Cortex of kidney (tissue), 1 donor: ENCODE results near the gene TOR3A.
"Not testable (repeated sequence)": the region's sequence is repeated elsewhere in the genome, so short reads cannot be mapped to it uniquely, and the experiment has no call there.

Source experiments
- DNase-seq: peaks from one replicate; lab custom pipeline; 2025; lab: John Stamatoyannopoulos, UW

TOR3A gene

GRCh38 chr1:179107706-179108629 is 26.1 kb downstream of the TOR3A start:
- no peak for DNase-seq

DNA sequence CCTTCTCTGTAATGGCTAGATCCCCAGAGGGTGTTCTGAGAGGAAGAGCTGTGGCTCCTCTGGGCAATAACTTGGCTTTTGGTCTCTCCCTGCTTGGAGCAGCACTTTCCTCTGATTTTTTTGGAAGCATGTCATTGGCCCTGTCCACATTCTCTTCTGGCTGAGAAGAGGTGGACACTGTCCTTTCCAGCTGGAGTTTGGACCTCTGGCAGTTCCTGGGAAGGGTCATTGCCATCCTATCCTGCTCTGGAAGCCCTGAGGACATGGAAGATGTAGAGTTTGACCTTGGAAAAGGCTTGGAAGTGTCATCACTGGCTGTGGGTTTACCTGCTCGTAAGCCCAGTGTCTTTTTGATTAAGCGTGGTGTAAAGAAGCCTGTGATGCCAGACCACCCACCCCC is 26.8 kb downstream of the TOR3A start:
- DNase-seq, result no peak

- DNase-seq, result no peak
These were observed 33.3 kb downstream of the TOR3A start for GRCh38 chr1:179115181-179115580.

GRCh38 chr1:179119513-179119912 is 37.6 kb downstream of the TOR3A start:
- DNase-seq, result no peak

DNA sequence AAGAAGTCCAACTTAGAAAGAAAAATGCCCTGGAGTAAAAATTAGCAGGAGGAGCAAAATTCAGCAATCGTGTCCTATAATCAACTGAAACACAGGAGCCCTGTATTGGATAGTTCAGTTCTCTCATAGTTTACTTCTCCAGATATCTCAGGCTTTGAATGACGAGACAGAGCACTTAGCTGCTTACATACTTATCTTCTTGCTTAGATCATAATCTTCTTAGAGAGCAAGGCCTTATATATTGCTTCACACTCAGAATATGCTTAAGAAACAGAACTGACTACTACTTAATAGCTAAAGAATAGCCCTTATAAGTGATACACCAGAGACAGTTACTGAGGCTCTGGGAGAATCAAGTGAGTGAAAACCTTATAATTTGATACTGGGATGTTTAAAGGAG is 38.9 kb downstream of the TOR3A start:
- no peak for DNase-seq

DNA sequence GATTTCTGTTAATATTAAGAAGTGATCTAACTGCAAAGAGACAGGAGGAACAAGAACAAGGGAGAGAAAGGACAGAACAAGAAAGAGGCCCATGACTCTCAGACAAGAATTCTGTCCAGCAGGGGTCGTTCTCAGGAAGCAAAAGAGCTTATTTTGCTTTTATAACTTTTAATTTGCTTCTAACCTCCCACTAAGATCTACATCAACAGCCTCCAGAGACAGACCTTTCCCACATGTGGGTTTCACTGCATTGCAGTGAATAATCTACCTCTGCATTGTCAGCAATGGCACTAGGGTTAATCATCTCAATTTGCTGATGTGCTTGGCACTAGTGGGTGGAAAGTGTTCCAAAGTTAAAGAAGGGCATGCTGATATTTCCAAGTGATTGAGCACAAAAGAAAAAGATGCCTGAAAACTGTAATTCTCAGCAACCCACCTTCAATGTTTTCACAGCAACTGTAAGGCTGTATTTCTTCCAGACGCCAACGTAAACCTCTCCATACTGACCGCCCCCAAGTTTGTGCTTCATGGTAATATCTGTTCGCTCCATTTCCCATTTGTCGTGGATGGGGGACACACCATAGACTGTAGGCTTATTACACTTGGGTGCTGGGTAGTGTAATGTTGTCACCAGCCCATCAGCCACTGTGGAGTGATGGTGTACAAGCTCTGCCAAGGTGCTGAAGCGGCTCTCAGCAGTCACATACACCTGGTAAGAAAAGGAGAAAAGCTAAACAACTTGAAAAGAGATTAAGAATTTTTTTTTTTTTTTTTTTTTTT is 39.5 kb downstream of the TOR3A start:
- DNase-seq, result no peak

GRCh38 chr1:179124873-179125272 is 43.0 kb downstream of the TOR3A start:
- no peak for DNase-seq

DNA sequence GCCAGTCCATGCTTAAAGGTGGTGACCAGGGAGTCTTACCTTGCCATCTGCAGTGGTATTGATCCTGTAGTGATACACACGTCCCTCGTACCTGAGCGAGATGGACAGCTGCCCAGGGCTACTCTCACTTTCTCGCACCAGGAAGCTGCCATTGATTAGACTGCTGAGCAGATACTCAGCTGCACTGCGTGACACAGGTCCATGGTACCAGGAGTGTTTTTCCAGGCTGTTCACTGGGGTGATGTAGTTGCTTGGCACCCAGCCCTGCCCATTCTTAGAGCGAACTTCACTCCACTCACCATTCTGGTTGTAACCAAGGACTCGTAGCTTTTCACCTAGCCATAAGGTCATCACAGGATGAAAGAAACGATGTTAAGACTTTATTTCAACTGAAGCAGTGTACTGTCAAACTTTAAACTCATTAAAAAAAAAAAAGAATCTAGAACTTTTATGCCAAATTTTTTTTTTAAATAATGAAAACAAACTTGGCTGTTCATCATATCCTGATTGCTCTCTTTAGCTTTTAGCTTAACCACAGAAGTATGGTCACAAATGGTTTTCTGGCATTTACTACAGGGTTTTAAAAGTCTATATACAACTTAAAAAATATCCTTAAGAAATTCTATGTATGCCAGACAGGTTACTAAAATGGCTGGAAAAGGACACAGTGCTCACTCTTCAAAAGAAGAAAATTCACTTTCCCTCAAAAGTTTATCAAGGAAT is 44.6 kb downstream of the TOR3A start:
- DNase-seq, result no peak

DNA sequence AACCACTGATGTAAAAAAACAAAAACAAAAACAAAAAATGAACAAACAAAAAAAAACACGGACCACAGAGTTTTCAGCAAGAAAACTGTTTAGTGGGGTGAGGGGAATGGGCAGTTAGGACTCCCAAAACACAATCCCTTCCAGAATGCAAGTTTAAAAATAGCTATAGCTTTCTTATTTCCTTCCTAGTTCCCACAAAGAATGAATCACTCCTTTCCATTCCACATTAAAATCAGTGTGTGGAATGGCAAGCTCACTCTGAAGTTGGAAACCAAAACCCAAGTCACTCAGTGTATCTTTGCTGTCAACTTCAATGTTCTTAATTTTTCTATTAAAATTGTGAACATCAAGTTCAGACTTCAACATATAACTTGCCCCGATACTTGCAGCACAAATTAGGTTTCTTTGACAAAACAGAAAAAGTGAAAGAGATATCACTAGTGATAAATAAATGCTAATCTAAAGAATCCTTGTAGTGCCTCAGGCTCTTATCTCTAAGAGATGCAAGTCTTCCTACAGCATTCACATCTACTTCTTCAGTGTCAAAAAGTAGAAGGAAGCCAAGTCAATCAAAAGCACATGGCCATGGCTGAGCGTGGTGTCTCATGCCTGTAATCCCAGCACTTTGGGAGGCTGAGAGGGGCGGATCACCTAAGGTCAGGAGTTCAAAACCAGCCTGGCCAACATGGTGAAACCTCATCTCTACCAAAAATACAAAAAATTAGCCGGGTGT is 45.5 kb downstream of the TOR3A start:
- no peak for DNase-seq

- no peak for DNase-seq
These were observed 46.6 kb downstream of the TOR3A start for GRCh38 chr1:179128520-179128919.

GRCh38 chr1:179129702-179130473 is 48.0 kb downstream of the TOR3A start:
- DNase-seq, result no peak

GRCh38 chr1:179135168-179135567 is 53.3 kb downstream of the TOR3A start:
- DNase-seq, result not testable (repeated sequence)

- not testable (repeated sequence) for DNase-seq
These were observed 53.8 kb downstream of the TOR3A start for GRCh38 chr1:179135707-179136106.

DNA sequence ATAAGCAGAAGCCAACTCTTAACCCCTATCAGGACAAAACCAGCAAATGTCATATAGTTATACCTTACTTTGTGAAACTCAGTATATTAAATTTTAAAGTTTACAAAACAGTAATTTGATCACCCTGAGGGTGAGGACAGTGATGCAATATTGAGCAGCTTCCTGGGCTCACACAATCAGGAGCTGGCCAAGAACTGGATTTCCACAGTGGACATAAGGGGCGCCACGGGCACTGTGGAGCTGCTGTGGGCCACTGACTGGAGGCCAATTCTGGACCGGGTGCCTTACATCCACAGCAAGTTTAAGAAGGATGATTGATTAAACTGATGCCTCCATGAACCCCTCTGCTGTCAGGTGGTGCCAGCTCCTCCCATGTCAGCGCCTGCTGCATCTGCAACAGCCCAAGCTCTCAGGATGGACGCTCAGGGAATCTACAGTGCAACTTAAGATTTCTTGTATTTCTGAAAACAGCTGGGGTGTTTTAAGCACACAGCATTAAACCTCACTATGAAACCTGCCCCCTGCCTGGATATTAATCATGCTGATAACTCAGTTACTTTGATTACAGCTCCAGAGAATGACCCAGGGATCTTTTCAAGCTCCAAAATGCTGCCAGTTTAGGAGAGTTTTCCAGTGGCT is 55.9 kb downstream of the TOR3A start:
- DNase-seq, result no peak

GRCh38 chr1:179138755-179139154 is 56.9 kb downstream of the TOR3A start:
- DNase-seq, result not testable (repeated sequence)

DNA sequence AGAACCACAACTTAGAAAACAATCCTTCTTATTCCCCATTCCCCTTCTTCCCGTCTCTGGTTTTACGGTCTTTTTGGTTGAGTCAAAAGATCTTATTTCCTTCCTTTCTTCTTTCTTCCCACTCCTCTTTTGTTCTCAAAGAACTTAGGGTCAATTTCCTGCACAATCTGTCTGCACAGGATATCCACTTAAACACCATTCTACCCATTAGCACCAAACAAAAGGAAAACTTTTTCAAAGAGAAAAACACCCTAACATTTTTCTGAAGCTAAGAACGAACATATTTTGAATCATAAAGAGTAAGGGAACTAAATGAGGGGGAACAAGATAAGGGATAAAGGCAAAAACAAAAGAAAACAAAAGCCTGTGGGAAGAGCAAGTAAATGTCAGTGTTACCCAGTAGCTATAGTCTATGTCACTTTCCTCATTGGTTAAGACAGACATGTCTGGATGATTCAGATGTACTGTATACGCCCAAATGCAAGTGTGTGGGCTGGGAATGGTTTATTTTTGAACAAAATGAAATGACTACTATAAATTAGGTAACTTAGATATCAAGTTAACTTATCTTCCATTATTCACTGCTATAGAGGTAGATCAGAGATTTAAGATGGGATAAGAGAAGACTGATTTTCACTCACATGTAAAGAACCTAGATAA is 59.9 kb downstream of the TOR3A start:
- DNase-seq, result no peak

DNA sequence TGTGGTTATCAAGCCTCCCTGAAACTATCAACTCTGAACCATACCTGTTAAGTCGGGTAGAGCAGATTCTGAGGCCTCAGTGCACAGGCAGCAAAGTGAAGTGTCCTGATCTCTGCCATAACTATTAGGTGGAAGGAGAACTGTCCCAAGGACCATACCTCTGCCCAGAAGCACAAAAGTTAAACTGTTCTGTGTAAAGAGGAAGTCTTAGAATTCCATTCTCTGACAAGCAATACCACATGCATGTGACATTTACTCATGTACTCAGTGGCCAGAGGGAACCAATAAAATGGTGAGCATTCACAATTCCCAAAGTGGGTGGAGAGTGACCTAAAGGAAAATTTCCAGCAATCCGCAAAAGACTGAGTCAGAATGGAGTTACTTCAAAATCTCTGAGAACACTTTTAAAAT is 61.0 kb downstream of the TOR3A start:
- DNase-seq, result no peak

DNA sequence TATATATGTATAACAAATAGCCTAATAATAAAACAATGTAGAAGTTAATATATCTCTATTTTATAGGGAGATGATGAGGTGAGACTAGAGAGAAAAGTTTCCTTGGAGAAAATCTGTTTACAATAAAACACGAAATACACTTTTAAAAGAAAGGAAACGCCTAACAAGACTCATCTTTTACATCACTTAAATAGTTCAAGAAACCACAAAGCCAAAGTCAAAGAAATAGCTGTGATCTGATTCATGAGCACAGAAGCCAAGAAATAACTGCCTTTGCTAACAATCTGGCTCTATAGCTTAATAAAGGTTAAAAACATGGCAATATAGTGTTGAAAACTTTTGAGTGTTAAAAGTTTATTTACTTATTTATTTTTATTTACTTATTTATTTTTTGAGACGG is 61.5 kb downstream of the TOR3A start:
- DNase-seq, result no peak

DNA sequence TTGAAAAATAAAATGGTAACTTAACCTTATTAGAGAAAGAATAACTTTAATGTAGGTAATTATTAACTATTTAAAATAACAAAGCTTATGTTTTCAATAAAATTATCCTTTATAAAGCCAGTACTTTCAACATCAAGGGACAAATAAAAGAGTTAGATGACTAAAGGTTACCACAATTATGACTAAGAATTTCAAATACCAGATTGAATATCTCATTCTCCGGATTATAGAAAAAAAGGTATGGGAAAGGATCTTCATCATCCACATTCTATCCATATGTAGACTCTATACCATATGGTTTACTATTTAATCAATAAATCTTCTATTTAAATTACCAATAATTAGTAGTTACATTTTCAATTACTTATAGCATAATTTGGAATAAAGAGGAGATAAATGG is 62.8 kb downstream of the TOR3A start:
- no peak for DNase-seq

DNA sequence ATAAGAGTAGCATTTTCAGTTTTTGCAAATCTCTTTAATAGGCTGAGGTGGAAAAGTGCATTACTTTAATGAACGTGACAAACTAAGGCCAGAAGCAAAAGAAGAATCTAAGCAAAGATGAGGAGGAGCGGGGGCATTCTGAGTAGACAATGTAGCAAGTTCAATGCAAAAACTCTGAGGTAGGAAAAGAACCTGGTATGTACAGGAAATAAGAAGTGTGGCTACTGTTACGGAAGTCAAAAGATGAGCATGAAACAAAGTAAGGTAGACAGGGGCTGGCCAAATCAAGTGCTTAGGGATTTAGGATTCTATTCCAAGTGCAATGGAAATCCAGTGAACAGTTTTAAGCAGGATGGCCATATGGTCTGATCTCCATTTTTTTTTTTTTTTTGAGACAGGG is 63.7 kb downstream of the TOR3A start:
- no peak for DNase-seq
